B cell (primary cell): ENCODE results near the gene SALL1. TPM values are rescaled to one million over a fixed set of nuclear protein-coding genes. Genes with fewer than 3 reads are reported as not detected.

Source experiments
- ATAC-seq: fragments of 200-7000 bp; cut with Tn5 transposase; one replicate; pipeline ENCODE4 v1.10.0; 2021; ENCODE audit warnings: low read depth, mild to moderate bottlenecking, moderate number of reproducible peaks, moderate library complexity
- CTCF ChIA-PET: fragments of 350-600 bp; sonication (Branson Sonifier 250); formaldehyde crosslinking; loops from one replicate; lab custom pipeline; 2021; ENCODE audit warnings: antibody characterized with exemption, inconsistent platforms; lab: Charles Lee
- POLR2A ChIA-PET: fragments of 350-600 bp; sonication (Branson Sonifier 250); formaldehyde crosslinking; loops from one replicate; lab custom pipeline; 2021; ENCODE audit warnings: antibody characterized with exemption; lab: Charles Lee
- DNase-seq: peaks from one replicate; pipeline ENCODE4 v3.0.0; 2013
- H2AFZ ChIP-seq: 2 replicates; pipeline ENCODE4 v1.6.1; 2012; ENCODE audit warnings: mild to moderate bottlenecking, low read depth, low read length; ENCODE audit not compliant: insufficient read depth, poor library complexity, severe bottlenecking
- H3K27ac ChIP-seq, 2 donors: 1 replicate in 1 of 2; 2 replicates in 1 of 2; pipeline ENCODE4 v1.5.1; 2012 to 2013; ENCODE audit warnings: low read length in 2 of 2, mild to moderate bottlenecking in 2 of 2, moderate library complexity in 1 of 2
- H3K27me3 ChIP-seq, 4 experiments: fragments of 200-600 bp in 1 of 4; sonication (generic) in 1 of 4; replicated peaks in 1 of 4; 1 replicate in 2 of 4; 2 replicates in 2 of 4; pipeline versions ENCODE4 v1.6.1 to v1.7.0; 2013 to 2016; ENCODE audit warnings: low read length in 3 of 4, mild to moderate bottlenecking in 2 of 4, mixed read lengths in 1 of 4, moderate library complexity in 1 of 4; ENCODE audit not compliant: insufficient read depth in 4 of 4, control insufficient read depth in 3 of 4; ENCODE audit errors: control extremely low read depth in 1 of 4
- H3K36me3 ChIP-seq, 2 experiments: replicated peaks in 1 of 2; 1 replicate in 1 of 2; 2 replicates in 1 of 2; pipeline versions ENCODE4 v1.6.1 to v1.7.1; 2013; ENCODE audit warnings: low read length in 1 of 2; ENCODE audit not compliant: insufficient read depth in 2 of 2, control insufficient read depth in 1 of 2; ENCODE audit errors: control extremely low read depth in 1 of 2, extremely low read depth in 1 of 2
- H3K4me1 ChIP-seq, 2 donors: fragments of 200-600 bp in 1 of 2; sonication (generic) in 1 of 2; 1 replicate in 1 of 2; 2 replicates in 1 of 2; pipeline versions ENCODE4 v1.5.1 to v1.6.1; 2013 to 2017; ENCODE audit warnings: low read length in 2 of 2; ENCODE audit not compliant: control insufficient read depth in 2 of 2, insufficient read depth in 2 of 2
- H3K4me2 ChIP-seq: replicated peaks from 2 replicates; pipeline ENCODE3; 2012; ENCODE audit warnings: mild to moderate bottlenecking, low read depth, low read length; ENCODE audit not compliant: poor library complexity, severe bottlenecking
- H3K4me3 ChIP-seq, 5 experiments: fragments of 200-600 bp in 1 of 5; sonication (generic) in 1 of 5; 1 replicate in 3 of 5; 2 replicates in 2 of 5; pipeline versions ENCODE4 v1.5.1 to v1.7.0; 2011 to 2016; ENCODE audit warnings: low read length in 4 of 5, mild to moderate bottlenecking in 4 of 5, low read depth in 2 of 5, control low read depth in 1 of 5, moderate library complexity in 1 of 5; ENCODE audit not compliant: insufficient read depth in 1 of 5; ENCODE audit errors: control extremely low read depth in 1 of 5, extremely low read depth in 1 of 5
- H3K79me2 ChIP-seq: fragments of 200-600 bp; sonication (generic); one replicate; pipeline ENCODE4 v1.6.0; 2016; ENCODE audit warnings: low read length; ENCODE audit not compliant: control insufficient read depth, insufficient read depth
- H3K9ac ChIP-seq: fragments of 200-600 bp; sonication (generic); 2 replicates; pipeline ENCODE4 v1.6.1; 2017; ENCODE audit warnings: mild to moderate bottlenecking, low read length, moderate library complexity
- H3K9me3 ChIP-seq, 3 donors: one replicate each; pipeline versions ENCODE4 v1.6.1 to v1.7.1; 2013; ENCODE audit warnings: low read length in 2 of 3; ENCODE audit not compliant: control insufficient read depth in 2 of 3, insufficient read depth in 1 of 3; ENCODE audit errors: control extremely low read depth in 1 of 3
- H4K20me1 ChIP-seq: 2 replicates; pipeline ENCODE4 v1.6.0; 2012; ENCODE audit warnings: mild to moderate bottlenecking, low read length; ENCODE audit not compliant: insufficient read depth, control insufficient read depth, poor library complexity, severe bottlenecking
- H3K27ac Mint-ChIP-seq: one replicate; pipeline ENCODE4 v1.8.0; 2021; ENCODE audit warnings: mixed read lengths
- H3K27me3 Mint-ChIP-seq: one replicate; pipeline ENCODE4 v1.8.0; 2021; ENCODE audit warnings: mixed read lengths
- H3K4me1 Mint-ChIP-seq: one replicate; pipeline ENCODE4 v1.8.0; 2021; ENCODE audit warnings: mixed read lengths
- H3K4me3 Mint-ChIP-seq: one replicate; pipeline ENCODE4 v1.8.0; 2021; ENCODE audit warnings: mixed read lengths
- H3K9me3 Mint-ChIP-seq: one replicate; pipeline ENCODE4 v1.8.0; 2022; ENCODE audit warnings: mixed read lengths; ENCODE audit not compliant: insufficient read depth
- EZH2 ChIP-seq: IDR thresholded peaks from 2 replicates; pipeline ENCODE4 v1.6.1; 2012; ENCODE audit warnings: borderline replicate concordance, low read depth, mild to moderate bottlenecking, moderate library complexity, low read length; ENCODE audit not compliant: insufficient read depth, poor library complexity, severe bottlenecking
- WGBS: methylation state at CpG from one replicate; pipeline ENCODE4 v1.1.5; 2013; ENCODE audit warnings: missing lambda C conversion rate; ENCODE audit not compliant: insufficient coverage; 5-methylcytosine and 5-hydroxymethylcytosine counted together
- intact Hi-C: fragments of 100-400 bp; cut with micrococcal nuclease; formaldehyde crosslinking; loops from one replicate; pipeline ENCODE4 v1.10.0; 2022
- polyA plus RNA-seq: library from polyadenylated mRNA; depleted of rRNA; stranded (reverse); fragments of >200 nt; gene quantifications from 2 replicates; pipeline ENCODE4 v1.2.3, GENCODE V29; 2012
- total RNA-seq, 2 donors: library from RNA; stranded (reverse); fragments of 120-200 nt in 1 of 2; gene quantifications; 1 replicate in 1 of 2; 2 replicates in 1 of 2; pipeline versions ENCODE4 v1.2.3 to v1.2.4, GENCODE V29; 2013 to 2022
- TF ChIP-seq, protein P1 (sequence below): fragments of 200-600 bp; IDR thresholded peaks from one replicate; pipeline ENCODE4 v1.8.0; 2022; ENCODE audit warnings: antibody characterized with exemption, mild to moderate bottlenecking

Gene SALL1
- total and polyA plus RNA-seq, 2 donors (not counting 1 experiment from before 2014, with no cell fraction given): not detected

GRCh38 chr16:51120730-51121347 is 30.2 kb downstream of the SALL1 start:
- ATAC-seq (no peak), DNase-seq (no peak)
- no peaks in the 10 kb centered on the region for H3K79me2 ChIP-seq
- no peak for TF ChIP-seq EZH2
- TF ChIP-seq, protein P1, sequence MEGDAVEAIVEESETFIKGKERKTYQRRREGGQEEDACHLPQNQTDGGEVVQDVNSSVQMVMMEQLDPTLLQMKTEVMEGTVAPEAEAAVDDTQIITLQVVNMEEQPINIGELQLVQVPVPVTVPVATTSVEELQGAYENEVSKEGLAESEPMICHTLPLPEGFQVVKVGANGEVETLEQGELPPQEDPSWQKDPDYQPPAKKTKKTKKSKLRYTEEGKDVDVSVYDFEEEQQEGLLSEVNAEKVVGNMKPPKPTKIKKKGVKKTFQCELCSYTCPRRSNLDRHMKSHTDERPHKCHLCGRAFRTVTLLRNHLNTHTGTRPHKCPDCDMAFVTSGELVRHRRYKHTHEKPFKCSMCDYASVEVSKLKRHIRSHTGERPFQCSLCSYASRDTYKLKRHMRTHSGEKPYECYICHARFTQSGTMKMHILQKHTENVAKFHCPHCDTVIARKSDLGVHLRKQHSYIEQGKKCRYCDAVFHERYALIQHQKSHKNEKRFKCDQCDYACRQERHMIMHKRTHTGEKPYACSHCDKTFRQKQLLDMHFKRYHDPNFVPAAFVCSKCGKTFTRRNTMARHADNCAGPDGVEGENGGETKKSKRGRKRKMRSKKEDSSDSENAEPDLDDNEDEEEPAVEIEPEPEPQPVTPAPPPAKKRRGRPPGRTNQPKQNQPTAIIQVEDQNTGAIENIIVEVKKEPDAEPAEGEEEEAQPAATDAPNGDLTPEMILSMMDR: no peak
- H2AFZ ChIP-seq: no peak overlapping the region
- H3K9ac ChIP-seq: no peak overlapping the region
- ChIA-PET CTCF (no interaction called here), POLR2A (no interaction called here)
- H3K27me3 ChIP-seq: peaks cover 0 to 3% (median 0%) of the 10 kb centered on the region in 4 experiments
- H4K20me1 ChIP-seq: no peaks in the 10 kb centered on the region
- H3K4me3 Mint-ChIP-seq: no peak overlapping the region
- no peak overlapping the region for H3K27ac Mint-ChIP-seq
- H3K27me3 Mint-ChIP-seq: peaks cover 23% of the 10 kb centered on the region
- H3K4me3 ChIP-seq: no peak overlapping the region
- no peak overlapping the region for H3K27ac ChIP-seq
- no peaks in the 10 kb centered on the region for H3K36me3 ChIP-seq
- no peaks in the 10 kb centered on the region for H3K4me1 ChIP-seq
- WGBS: 60% methylated on average over 1 of the region's 3 CpGs
- H3K9me3 ChIP-seq: no peaks in the 10 kb centered on the region
- no peaks in the 10 kb centered on the region for H3K4me1 Mint-ChIP-seq
- H3K9me3 Mint-ChIP-seq: no peaks in the 10 kb centered on the region
- intact Hi-C loops: no loop called here
- no peak overlapping the region for H3K4me2 ChIP-seq

DNA sequence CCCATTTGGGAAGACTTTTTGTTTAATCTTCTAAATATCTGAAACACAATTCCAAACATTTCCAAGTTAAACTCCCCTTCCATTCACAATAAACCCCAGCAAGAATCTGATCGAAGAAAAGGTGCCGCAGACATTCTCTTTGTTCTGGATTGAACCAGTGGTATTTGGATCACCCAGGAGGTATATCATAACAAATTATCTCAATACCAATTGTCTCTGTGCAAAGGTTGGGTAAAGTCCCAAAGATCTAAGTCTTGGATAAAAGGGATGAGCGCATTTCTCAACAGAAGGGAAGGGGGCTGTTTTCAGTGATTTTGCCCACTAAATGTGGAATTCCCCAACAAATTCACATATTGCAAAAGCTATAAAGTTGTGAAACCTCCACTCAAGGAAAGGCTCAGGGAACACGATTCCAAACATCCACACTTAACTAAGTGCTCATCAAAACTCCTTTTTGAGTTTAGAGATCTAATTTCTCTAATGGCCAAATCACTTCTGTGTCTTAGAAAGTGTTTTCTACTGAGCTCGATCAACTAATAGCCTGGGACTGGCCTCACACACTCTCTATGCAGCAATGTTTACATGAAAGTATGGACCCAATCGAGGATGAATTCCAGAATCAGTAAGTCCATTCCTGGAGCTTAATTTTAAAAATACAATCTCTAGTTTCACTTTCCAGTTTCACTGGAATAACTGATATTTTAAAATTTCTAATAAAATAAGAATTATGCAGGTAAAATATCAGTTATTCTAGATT is 30.9 kb downstream of the SALL1 start:
- DNase-seq (no peak), ATAC-seq (no peak)
- no peak overlapping the region for H3K9ac ChIP-seq
- no peak overlapping the region for H3K27ac Mint-ChIP-seq
- no peaks in the 10 kb centered on the region for H3K4me1 ChIP-seq
- H3K9me3 Mint-ChIP-seq: peaks cover 2% of the 10 kb centered on the region
- H3K27me3 ChIP-seq: peaks cover 0 to 3% (median under 1%) of the 10 kb centered on the region in 4 experiments
- intact Hi-C loops: no loop called here
- H3K9me3 ChIP-seq: no peaks in the 10 kb centered on the region
- no peak overlapping the region for H3K27ac ChIP-seq
- WGBS: 83% methylated on average over 2 of the region's 6 CpGs
- no peak overlapping the region for H2AFZ ChIP-seq
- TF ChIP-seq, protein P1: no peak
- TF ChIP-seq EZH2: no peak
- H3K79me2 ChIP-seq: no peaks in the 10 kb centered on the region
- POLR2A ChIA-PET: no interaction called here
- no peak overlapping the region for H3K4me3 ChIP-seq
- H3K4me3 Mint-ChIP-seq: no peak overlapping the region
- H4K20me1 ChIP-seq: no peaks in the 10 kb centered on the region
- H3K4me2 ChIP-seq: no peak overlapping the region
- no peaks in the 10 kb centered on the region for H3K4me1 Mint-ChIP-seq
- peaks cover 28% of the 10 kb centered on the region for H3K27me3 Mint-ChIP-seq
- no peaks in the 10 kb centered on the region for H3K36me3 ChIP-seq
- CTCF ChIA-PET: no interaction called here
